HG02610 (cell line): ENCODE data around the gene CCDC149.

Source experiments
- ATAC-seq: cut with Tn5 transposase; IDR thresholded peaks from one replicate; pipeline ENCODE4 v1.9.1; 2021; ENCODE audit warnings: mild to moderate bottlenecking, moderate library complexity; ENCODE audit not compliant: unreplicated experiment

CCDC149 gene

GRCh38 chr4:24845132-24845531 lies 67.7 kb downstream of the CCDC149 start:
- no peak for ATAC-seq

DNA sequence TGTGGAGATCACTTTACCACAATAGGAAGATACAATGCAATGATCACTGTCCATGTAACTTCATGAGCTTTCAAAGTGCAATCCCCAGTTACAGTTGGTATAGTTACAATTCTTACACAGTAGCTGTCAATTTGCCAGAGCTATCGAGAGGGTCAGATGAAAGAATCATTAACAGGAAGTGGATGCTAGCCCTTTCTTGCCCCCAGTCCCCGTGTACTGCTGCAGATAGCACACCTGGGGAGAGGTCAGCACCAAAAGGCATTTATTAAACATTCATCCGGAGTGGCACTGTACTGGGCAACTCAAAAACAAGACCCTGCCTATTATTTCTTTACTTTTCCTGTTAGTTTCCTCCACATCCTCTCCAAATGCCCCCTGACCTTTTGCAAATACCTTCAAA lies 69.7 kb downstream of the CCDC149 start:
- ATAC-seq: no peak

DNA sequence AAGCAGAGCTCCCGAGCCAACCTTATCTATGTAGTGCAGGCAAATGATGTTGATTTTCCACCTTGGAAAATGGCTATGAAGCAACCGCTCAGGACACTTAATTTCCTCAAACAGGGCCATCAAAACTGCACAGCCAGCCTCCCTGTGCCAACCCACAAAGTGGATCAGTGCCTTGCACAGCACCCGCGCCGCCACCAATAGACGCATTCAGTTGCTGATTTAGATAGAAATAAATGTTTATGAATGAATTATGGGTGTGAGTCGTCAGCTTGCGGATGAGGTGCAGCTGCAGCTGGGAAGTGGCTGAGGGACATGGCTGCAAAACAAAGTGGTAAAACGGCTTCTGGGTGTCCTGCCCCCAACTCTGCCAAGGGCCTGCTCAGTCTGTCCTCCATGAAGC lies 70.5 kb downstream of the CCDC149 start:
- ATAC-seq: no peak

- no peak for ATAC-seq
Measured at GRCh38 chr4:24840826-24841543, 71.9 kb downstream of the CCDC149 start.

DNA sequence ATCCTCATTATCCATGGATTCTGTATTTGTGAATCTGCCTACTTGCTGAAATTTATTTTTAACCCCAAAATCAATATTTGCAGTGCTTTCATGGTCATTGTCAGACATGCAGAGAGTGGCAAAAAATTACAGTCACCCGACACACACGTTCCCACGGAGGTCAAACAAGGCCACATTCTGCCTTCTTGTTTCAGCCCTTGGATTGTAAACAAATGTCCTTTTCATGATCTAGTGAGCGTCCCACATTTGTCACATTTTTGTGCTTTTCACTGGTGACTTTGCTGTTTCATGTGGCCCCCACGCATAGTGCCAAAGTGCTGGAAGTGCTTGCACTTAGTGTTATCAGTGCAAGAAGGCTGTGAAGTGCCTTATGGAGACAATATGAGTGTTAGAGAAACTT lies 72.5 kb downstream of the CCDC149 start:
- no peak for ATAC-seq

GRCh38 chr4:24837781-24838180 lies 75.1 kb downstream of the CCDC149 start:
- ATAC-seq: no peak

DNA sequence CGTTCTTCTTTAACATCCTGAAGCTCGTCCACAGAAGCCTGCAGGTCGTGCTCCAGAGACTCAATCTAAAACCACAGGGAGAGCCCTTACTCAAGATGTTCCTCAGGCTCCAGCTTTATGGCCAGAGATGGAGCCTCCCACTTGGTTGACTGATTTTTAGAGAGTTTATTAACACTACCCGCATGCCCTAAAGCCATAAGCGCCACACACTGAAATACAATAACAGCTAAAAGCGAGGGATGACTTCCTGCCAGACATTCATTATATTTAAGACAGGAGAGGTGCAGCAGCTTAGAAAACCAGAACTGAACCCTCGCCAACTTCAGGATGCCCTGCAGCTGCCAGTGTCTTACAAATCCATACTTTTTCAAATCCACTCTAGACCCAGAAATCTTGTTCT lies 75.5 kb downstream of the CCDC149 start:
- ATAC-seq: no peak

GRCh38 chr4:24836661-24837242 lies 76.1 kb downstream of the CCDC149 start:
- ATAC-seq: no peak

- ATAC-seq: no peak
Measured at GRCh38 chr4:24835696-24836095, 77.1 kb downstream of the CCDC149 start.

- no peak for ATAC-seq
Measured at GRCh38 chr4:24831637-24832036, 81.2 kb downstream of the CCDC149 start.

GRCh38 chr4:24824720-24825119 lies 88.1 kb downstream of the CCDC149 start:
- no peak for ATAC-seq

DNA sequence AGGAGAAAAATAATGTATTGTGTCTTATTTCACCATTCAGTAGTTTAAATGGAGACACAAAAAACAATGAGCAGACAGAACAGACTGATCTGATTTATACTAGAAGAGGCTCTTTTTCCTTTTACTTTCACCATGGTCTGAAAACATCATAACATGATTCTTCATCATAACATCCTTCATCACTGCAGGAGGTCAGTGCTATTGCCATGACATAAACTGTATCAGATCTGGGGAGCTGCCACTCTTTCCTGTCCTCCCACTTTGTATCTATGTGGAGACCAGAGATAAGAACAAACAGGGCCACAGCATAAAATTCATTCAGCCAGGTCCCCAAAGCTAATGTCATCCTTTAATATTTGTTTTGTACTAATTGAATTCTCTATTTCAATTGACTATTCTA lies 92.3 kb downstream of the CCDC149 start:
- no peak for ATAC-seq

- no peak for ATAC-seq
Measured at GRCh38 chr4:24816797-24817196, 96.0 kb downstream of the CCDC149 start.

GRCh38 chr4:24813732-24814131 lies 99.1 kb downstream of the CCDC149 start:
- ATAC-seq: no peak

- ATAC-seq: no peak
Measured at GRCh38 chr4:24810871-24811631, 101.8 kb downstream of the CCDC149 start.

DNA sequence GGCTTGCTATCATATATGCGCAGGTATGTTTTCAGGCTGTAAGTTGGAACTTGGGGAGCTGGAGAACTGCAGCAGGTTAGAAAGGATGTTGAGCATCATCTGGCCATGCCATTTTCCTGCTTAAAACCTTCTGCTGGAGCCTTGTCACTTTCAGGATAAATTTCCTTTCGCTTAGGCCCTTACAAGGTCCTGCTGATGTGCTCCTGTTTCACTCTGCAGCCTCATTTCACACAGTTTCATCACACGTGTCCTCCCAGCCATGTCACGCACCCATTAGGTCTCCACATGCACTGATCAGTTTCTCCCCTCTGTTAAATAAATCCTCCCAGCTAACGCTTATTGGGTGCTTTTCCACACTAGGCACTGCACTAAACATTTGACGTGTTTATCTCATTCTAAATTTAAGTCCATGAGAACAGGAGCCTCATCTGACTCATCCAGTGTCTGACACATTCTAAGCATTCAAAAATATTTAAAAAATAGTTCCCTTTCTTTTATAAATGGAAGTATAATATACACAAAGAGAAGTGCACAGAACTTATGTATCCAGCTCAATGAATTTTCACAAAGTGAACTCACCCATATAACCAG lies 102.9 kb downstream of the CCDC149 start:
- ATAC-seq: no peak

GRCh38 chr4:24809376-24809775 lies 103.5 kb downstream of the CCDC149 start:
- no peak for ATAC-seq

DNA sequence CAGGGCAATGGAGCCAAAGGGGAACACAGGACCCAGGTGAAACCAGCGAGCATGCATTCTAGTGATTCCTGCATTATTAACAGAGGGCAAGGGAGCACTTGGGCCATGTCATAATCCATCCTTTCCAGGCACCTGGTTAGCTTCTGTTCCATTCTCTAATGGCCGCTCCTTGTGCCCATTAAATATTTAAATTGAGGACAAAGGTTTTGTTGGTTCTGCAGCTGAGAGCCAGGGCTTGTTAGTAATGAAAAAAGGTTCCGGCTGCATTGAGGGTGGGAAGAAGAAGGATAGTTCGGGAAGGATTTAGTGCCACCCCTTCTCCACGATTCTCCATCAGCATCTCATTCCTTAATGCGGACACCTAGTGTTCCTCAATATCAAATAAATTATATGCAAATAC lies 103.9 kb downstream of the CCDC149 start:
- no peak for ATAC-seq

DNA sequence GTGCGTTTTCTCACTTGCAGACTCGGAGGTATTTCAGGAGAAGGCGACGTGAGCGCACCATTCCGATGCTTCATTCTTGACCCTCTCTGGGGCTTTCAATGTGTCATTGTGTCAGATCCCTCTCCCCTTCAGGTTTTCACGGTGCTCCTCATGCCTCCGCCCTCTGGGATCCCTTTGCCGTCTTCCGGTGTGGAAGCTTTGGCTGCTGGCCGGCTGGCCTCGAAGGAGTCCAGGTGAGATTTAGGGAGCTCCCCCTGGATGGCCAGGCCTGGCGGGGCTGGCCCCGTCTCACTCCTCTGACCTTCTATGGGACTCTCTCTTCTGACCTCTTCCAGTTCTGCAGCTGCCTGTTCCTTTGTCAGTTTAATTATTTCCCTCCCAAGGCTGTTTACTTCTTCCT lies 104.6 kb downstream of the CCDC149 start:
- ATAC-seq: no peak

DNA sequence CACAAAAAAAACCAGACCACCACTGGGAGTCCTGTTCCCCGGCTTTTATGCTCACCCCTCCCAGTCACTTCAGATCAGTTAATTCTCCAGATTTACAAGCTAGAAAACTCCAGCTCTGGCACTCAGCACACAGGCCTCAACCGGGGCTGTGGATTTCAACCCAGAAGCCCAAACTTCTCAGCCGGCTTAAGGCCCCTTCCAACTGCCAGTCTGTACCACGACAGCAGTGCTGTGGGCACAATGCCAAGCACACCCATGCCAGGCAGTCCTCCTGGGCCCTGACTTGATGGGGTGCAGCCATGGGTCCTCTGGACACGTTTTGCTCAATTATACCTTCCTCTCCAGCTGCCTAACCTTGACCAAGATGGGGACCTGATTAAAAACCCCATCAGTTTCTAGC lies 105.2 kb downstream of the CCDC149 start:
- no peak for ATAC-seq

GRCh38 chr4:24806206-24806990 lies 106.4 kb downstream of the CCDC149 start:
- no peak for ATAC-seq
